Islet precursor cell (in vitro differentiated cells): Measurements from ENCODE around the gene RNFT1.
"Not testable (repeated sequence)": the region's sequence is repeated elsewhere in the genome, so short reads cannot be mapped to it uniquely, and the experiment has no call there.

Source experiments
- DNase-seq: peaks from one replicate; pipeline ENCODE4 v3.0.0-alpha.2; 2018

RNFT1 gene, protein sequence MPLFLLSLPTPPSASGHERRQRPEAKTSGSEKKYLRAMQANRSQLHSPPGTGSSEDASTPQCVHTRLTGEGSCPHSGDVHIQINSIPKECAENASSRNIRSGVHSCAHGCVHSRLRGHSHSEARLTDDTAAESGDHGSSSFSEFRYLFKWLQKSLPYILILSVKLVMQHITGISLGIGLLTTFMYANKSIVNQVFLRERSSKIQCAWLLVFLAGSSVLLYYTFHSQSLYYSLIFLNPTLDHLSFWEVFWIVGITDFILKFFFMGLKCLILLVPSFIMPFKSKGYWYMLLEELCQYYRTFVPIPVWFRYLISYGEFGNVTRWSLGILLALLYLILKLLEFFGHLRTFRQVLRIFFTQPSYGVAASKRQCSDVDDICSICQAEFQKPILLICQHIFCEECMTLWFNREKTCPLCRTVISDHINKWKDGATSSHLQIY

GRCh38 chr17:59964482-59965328 is at the start of gene RNFT1:
RNFT1 (minus strand) TSS chr17:59964740; CDS start chr17:59964663, 77 bp downstream.
- peak; percentile 94 for DNase-seq

DNA sequence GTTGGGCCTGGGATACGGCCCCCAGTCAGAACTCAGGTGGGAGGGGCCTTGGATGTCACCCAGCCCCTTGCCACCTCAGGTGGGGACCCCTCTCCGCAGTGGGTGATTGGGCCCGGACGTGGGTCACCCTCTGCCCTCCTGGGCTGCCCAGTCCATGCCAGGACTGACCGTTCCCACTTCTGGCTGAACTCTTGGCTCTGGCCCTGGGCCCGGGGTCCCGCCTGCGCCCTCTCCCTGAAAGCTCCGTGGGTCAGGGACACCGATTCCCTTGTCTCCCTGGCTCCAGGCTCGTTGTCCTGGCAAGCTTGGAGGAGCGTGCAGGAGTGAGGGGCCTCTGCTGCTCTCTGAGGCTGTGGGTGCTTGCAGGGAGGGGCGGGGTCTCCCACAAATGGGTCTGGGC is 44.8 kb upstream of the RNFT1 start:
- DNase-seq: not testable (repeated sequence)

DNA sequence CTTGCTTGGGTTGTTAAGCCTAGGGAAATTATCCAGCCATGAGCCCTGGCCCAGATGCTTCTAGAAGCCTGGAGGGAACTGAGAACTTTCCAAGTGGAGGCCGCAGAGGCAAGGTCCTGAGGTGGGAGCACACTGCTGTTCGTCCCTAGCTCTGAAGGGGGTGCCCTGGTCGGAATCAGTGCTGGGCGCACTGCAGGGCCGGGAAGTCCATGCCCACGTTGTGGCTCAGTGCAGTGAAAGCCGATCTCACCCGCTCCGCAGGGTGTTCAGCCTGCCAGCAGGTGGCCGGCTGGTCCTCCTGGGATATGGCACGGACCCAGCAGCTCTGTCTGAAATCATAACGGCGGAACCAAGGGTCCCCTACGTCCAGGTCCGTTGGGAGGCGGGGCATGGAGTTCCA is 43.8 kb upstream of the RNFT1 start:
- DNase-seq: not testable (repeated sequence)

DNA sequence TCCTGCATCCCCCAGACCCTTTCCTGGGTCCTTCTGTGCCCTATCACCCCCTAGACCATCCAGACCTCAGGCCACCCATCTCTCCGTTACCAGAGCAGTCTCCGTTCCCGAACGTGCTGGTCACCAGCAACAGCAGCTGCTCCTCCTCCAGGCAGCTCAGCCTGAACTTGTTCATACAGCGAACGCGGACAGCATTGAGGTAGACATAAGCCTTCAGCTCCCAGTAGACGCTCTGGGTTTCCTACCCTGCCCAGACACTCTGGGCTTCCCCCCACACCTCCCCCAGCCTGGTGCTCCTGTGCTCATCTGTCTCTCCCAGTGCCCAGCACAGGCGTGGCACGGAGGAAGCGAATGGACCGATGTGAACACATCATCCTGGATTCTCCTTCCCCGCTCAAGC is 41.6 kb upstream of the RNFT1 start:
- DNase-seq: peak; percentile 47

- not testable (repeated sequence) for DNase-seq
These were observed 40.0 kb upstream of the RNFT1 start for GRCh38 chr17:60004561-60004960.

GRCh38 chr17:60002405-60002804 is 37.9 kb upstream of the RNFT1 start:
- not testable (repeated sequence) for DNase-seq

GRCh38 chr17:59996608-59997007 is 32.1 kb upstream of the RNFT1 start:
- DNase-seq: not testable (repeated sequence)

GRCh38 chr17:59975166-59975565 is 10.6 kb upstream of the RNFT1 start:
- not testable (repeated sequence) for DNase-seq

- not testable (repeated sequence) for DNase-seq
These were observed 8.9 kb upstream of the RNFT1 start for GRCh38 chr17:59973483-59973882.

- DNase-seq: no peak
These were observed 8.2 kb upstream of the RNFT1 start for GRCh38 chr17:59972778-59973177.

- DNase-seq: not testable (repeated sequence)
These were observed 7.2 kb upstream of the RNFT1 start for GRCh38 chr17:59971771-59972170.

DNA sequence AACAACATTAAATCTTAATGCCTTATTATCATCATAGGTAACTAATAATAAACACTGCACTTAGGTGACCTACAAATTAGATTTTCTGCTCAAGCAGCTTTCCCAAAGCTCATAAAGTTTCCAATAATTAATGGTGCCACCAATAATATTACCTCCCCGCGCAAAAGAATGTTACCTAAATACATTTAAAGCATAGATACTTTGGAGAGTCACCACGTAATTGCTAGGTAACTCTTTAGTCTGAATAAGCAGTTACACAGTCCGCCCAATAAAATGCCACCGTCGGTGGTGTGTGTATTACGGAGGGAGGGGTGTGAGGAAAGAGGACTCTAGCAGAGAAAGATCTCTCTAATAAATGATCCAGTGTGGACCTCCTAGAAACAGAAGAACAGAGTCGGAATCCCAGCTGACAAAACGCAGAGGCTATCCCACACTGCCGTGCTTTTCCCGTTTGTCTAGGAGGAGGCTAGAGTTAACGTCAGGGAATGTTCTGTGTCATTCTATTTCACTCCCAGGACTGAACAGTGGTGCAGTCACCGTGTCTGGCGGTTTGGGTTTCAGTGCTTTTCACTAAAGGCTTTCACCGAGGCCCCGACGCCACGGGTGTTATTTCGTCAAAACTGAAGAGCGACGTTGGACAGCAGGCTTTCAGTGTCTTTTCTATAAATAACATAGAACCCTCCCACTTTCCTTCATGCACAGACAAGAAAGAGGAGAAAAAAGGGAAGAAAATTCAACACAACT is 630 bp downstream of the RNFT1 start:
- DNase-seq: peak; percentile 74

GRCh38 chr17:59962739-59963318 is 1.7 kb downstream of the RNFT1 start:
- DNase-seq: no peak

- not testable (repeated sequence) for DNase-seq
These were observed 5.0 kb downstream of the RNFT1 start for GRCh38 chr17:59959574-59959973.

- DNase-seq: no peak
These were observed 9.7 kb downstream of the RNFT1 start for GRCh38 chr17:59954856-59955255.

DNA sequence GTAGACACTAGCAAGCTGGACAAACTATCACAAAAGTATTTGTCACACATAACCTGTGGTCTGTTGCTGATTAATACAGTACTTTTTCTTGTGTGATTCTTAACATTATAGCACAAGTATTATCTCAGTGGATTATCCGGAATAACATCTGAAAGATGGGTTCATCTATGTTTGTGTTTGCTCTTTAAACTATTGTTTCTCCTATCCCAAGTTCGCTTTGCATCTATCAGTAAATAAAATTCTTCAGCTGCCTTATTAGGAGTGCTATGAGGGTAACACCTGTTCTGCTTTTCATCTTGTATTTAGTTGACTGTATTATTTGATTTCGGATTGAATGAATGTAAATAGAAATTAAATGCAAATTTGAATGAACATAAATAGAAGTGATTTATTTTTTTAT is 14.5 kb downstream of the RNFT1 start:
- DNase-seq: no peak

GRCh38 chr17:59947310-59947709 is 17.2 kb downstream of the RNFT1 start:
- not testable (repeated sequence) for DNase-seq

- DNase-seq: not testable (repeated sequence)
These were observed 18.1 kb downstream of the RNFT1 start for GRCh38 chr17:59946433-59946832.

DNA sequence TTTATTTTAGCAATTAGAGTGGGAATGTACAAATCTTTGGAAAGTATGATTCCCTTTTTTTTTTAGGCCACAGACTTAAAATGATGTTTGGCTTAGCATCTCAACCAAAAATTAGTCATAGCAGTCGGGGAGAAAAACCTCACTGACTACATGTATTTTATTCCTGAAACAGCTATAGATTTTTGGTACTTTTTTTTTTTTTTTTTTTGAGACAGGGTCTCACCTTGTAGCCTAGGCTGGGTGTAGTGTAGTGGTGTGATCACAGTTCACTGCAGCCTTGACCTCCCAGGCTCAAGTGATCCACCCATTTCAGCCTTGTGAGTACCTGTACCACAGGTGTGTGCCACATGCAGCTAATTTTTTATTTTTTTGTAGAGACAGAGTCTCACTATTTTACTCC is 23.4 kb downstream of the RNFT1 start:
- DNase-seq: no peak

DNA sequence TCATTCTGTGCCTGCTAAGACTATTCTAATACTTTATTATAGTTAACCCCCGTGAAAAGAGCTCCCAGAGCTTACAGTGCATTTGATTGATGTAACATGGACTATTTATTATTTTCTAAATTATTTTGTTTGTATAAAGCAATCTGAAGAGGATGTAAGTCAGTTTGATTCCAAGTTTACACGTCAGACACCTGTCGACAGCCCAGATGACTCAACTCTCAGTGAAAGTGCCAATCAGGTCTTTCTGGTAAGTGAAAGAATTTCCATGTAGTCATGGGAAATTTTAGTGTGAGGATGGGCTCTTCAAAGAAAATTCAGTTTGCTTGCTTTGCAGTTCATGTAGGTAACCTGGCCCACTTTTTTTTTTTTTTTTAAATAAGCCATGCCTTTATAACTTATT is 23.8 kb downstream of the RNFT1 start:
- not testable (repeated sequence) for DNase-seq

GRCh38 chr17:59933317-59933716 is 31.2 kb downstream of the RNFT1 start:
- DNase-seq: not testable (repeated sequence)

DNA sequence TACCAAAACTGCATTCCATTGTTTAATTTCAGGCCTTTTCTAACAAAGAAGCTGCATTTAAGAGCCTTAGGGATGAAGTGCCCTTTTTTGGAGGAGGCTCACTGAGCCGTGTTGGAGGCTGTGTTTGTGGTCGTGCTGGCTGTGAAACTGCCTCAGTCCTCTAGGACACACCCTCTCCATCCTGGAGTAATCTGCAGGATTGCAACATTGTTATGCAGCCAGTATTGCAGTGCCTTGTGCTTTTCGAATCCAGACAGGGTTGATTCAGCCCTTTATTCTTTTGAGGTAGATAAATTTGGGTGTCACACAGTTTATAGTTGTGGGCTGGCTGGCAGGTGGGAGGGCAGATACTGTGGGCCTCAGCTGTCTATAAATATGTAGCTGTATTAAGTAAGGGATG is 33.8 kb downstream of the RNFT1 start:
- DNase-seq: not testable (repeated sequence)

DNA sequence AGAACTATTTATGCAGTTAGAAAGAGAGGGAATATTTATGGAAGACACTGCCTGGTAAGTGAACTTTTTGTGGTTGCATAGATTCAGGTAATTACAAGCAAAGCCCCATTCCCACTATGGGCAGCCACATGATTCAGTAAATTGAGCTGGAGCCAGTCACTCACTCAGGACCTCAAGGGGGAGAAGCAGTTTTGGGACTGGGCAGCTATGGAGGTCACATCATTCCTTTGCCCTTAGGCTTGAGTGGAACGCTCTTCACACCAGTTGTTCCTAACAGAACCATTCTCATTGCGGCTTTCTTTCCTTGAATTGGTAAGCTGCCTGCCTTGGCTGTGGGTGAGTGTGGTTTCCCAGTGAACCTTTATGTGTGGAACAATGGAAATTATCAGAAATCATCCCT is 34.4 kb downstream of the RNFT1 start:
- not testable (repeated sequence) for DNase-seq
